GM12878 (cell line): ENCODE data around the gene SENP6. TPM values are rescaled to one million over a fixed set of nuclear protein-coding genes. Genes with fewer than 3 reads are reported as not detected.

Experiments
- ATAC-seq: fragments of 200-7000 bp; cut with Tn5 transposase; 3 replicates; pipeline ENCODE4 v1.9.1; 2020; ENCODE audit warnings: mild to moderate bottlenecking, moderate library complexity
- BruUV-seq: library from RNA; stranded (reverse); fragments of 400-500 nt; replicated peaks from 2 replicates; lab custom pipeline; 2021; lab: Mats Ljungman, UMichigan
- CTCF ChIA-PET: fragments of 300-600 bp; sonication (Branson Sonifier 250); formaldehyde crosslinking; extraction: SDS; loops from one replicate; lab custom pipeline; 2021; ENCODE audit warnings: inconsistent platforms; lab: Yijun Ruan, JAX
- POLR2A ChIA-PET: fragments of 350-600 bp; formaldehyde crosslinking; extraction: SDS; loops from one replicate; lab custom pipeline; 2021; ENCODE audit warnings: inconsistent platforms; lab: Charles Lee
- RAD21 ChIA-PET: fragments of 300-600 bp; sonication (Branson Sonifier 250); formaldehyde crosslinking; loops from one replicate; lab custom pipeline; 2023; ENCODE audit warnings: antibody characterized with exemption; ENCODE audit not compliant: unreplicated experiment; lab: Charles Lee
- SMC1A ChIA-PET: fragments of 300-600 bp; sonication (Branson Sonifier 250); formaldehyde crosslinking; loops from one replicate; lab custom pipeline; 2023; ENCODE audit not compliant: unreplicated experiment, uncharacterized antibody; lab: Charles Lee
- DNase-seq: peaks from one replicate; pipeline ENCODE4 v3.0.0-alpha.2; 2011; ENCODE audit warnings: low read depth, low spot score
- FAIRE-seq: peaks from 3 replicates; lab custom pipeline; 2011; peaks lifted over from hg19 to GRCh38; lab: Jason Lieb, UNC
- H2AFZ ChIP-seq: 2 replicates; pipeline ENCODE4 v1.6.0; 2011; ENCODE audit warnings: low read depth, low read length, control low read depth; ENCODE audit not compliant: control insufficient read depth
- H3K27ac ChIP-seq: 2 replicates; pipeline ENCODE4 v1.5.1; 2011; ENCODE audit warnings: control low read depth; ENCODE audit not compliant: control insufficient read depth, insufficient read depth
- H3K27me3 ChIP-seq, 2 experiments: replicated peaks in 1 of 2; 2 replicates each; pipeline versions ENCODE4 v1.6.0 to v1.6.1; 2011; ENCODE audit warnings: low read length in 1 of 2; ENCODE audit not compliant: control insufficient read depth in 2 of 2, insufficient read depth in 2 of 2
- H3K36me3 ChIP-seq, 2 experiments: 2 replicates each; pipeline ENCODE4 v1.5.1; 2011; ENCODE audit warnings: low read length in 1 of 2; ENCODE audit not compliant: control insufficient read depth in 2 of 2, insufficient read depth in 2 of 2
- H3K4me1 ChIP-seq: 2 replicates; pipeline ENCODE4 v1.6.1; 2011; ENCODE audit warnings: mild to moderate bottlenecking, low read length, moderate library complexity, mixed read lengths; ENCODE audit not compliant: control insufficient read depth, insufficient read depth
- H3K4me2 ChIP-seq: 2 replicates; pipeline ENCODE4 v1.6.0; 2011; ENCODE audit warnings: control low read depth; ENCODE audit not compliant: control insufficient read depth, insufficient read depth
- H3K4me3 ChIP-seq: fragments of 200-600 bp; sonication (generic); 2 replicates; pipeline ENCODE4 v1.5.1; 2016
- H3K79me2 ChIP-seq: 2 replicates; pipeline ENCODE4 v1.6.0; 2011; ENCODE audit warnings: low read length; ENCODE audit not compliant: control insufficient read depth, insufficient read depth
- H3K9ac ChIP-seq: 2 replicates; pipeline ENCODE4 v1.8.0; 2011; ENCODE audit warnings: low read length, control low read depth, mixed read lengths; ENCODE audit not compliant: control insufficient read depth, insufficient read depth
- H3K9me3 ChIP-seq: replicated peaks from 3 replicates; pipeline ENCODE4 v1.5.1; 2011; ENCODE audit warnings: mild to moderate bottlenecking, low read length; ENCODE audit not compliant: control insufficient read depth, insufficient read depth
- H4K20me1 ChIP-seq: 2 replicates; pipeline ENCODE4 v1.6.0; 2011; ENCODE audit not compliant: control insufficient read depth, insufficient read depth
- CEBPB ChIP-seq, 2 experiments: fragments of 150-350 bp in 1 of 2; IDR thresholded peaks; 2 replicates each; pipeline ENCODE4 v1.6.1; 2012 to 2014; ENCODE audit warnings: low read depth in 2 of 2, low read length in 2 of 2, borderline replicate concordance in 1 of 2, inconsistent platforms in 1 of 2
- IRF3 ChIP-seq: fragments of 450-650 bp; IDR thresholded peaks from 2 replicates; pipeline ENCODE4 v1.6.1; 2014; ENCODE audit warnings: mild to moderate bottlenecking
- MEF2A ChIP-seq: IDR thresholded peaks from 2 replicates; pipeline ENCODE4 v1.6.1; 2011; ENCODE audit warnings: low read depth, mild to moderate bottlenecking, low read length, moderate library complexity; ENCODE audit not compliant: insufficient read depth
- RCOR1 ChIP-seq: conservative IDR thresholded peaks from 2 replicates; pipeline ENCODE4 v1.6.1; 2012; ENCODE audit warnings: low read depth, low read length, improper control_type of control experiment
- SMAD1 ChIP-seq: fragments of 450-650 bp; IDR thresholded peaks from 2 replicates; pipeline ENCODE4 v1.6.1; 2018; ENCODE audit warnings: mild to moderate bottlenecking, low read depth; ENCODE audit not compliant: partially characterized antibody
- ZNF687 ChIP-seq: fragments of 450-650 bp; IDR thresholded peaks from 2 replicates; pipeline ENCODE4 v1.6.1; 2017; ENCODE audit warnings: mild to moderate bottlenecking, moderate library complexity
- WGBS: methylation state at CpG from one replicate; pipeline ENCODE4 v1.1.6; 2016; ENCODE audit warnings: low lambda C conversion rate; ENCODE audit not compliant: insufficient replicate concordance, insufficient coverage; ENCODE audit errors: missing lambda C conversion rate; 5-methylcytosine and 5-hydroxymethylcytosine counted together
- in situ Hi-C: fragments of 300-500 bp; cut with MboI; formaldehyde crosslinking; loops from 9 replicates; pipeline ENCODE4 v1.14.3; 2018; ENCODE audit warnings: mixed read lengths
- intact Hi-C: fragments of 100-400 bp; cut with micrococcal nuclease; formaldehyde crosslinking; loops from one replicate; pipeline ENCODE4 v1.14.2; 2022; ENCODE audit not compliant: unreplicated experiment
- polyA plus RNA-seq, 11 experiments: library from polyadenylated mRNA; depleted of rRNA in 4 of 11; unstranded in 6 of 11; stranded (reverse) in 5 of 11; fragments of >200 nt; fragmentation: Nextera tagmentation in 4 of 11; fragmentation: Illumina TruSeq in 1 of 11; extraction: Ambion mirVana in 4 of 11; extraction: Trizol in 1 of 11; gene quantifications; 1 replicate in 1 of 11; 2 replicates in 10 of 11; pipeline versions ENCODE4 v1.2.1 to v1.2.3, GENCODE V29; 2011 to 2016; ENCODE audit warnings: inconsistent platforms in 2 of 11, missing spikeins in 2 of 11, low read depth in 1 of 11
- total RNA-seq, 4 experiments: library from RNA; depleted of rRNA in 3 of 4; stranded (reverse); fragments of >200 nt in 3 of 4; fragmentation: Illumina TruSeq in 1 of 4; extraction: Trizol in 1 of 4; gene quantifications; 2 replicates each; pipeline versions ENCODE4 v1.2.1 to v1.2.3, GENCODE V29; 2013 to 2021
- TF ChIP-seq, protein P1 (sequence below): fragments of 450-650 bp; formaldehyde crosslinking; IDR thresholded peaks from 2 replicates; pipeline ENCODE4 v1.4.0; 2022; ENCODE audit warnings: mild to moderate bottlenecking, moderate library complexity

Gene SENP6
- total and polyA plus RNA-seq, 10 of the 15 experiments (the other 5 are each of a cell fraction or from before 2014, with no cell fraction given): 10.7 to 70.0 (median 42.3) TPM

- CTCF ChIA-PET: interaction anchor here (1.1 to 1.6 kb wide), 3 partner anchors 13 to 25 kb away, joined by 4 to 5 read pairs (median 4); no protein-coding TSS in a partner anchor
- Histone ChIP-seq H4K20me1 (no peaks in the 10 kb centered on the region), H3K36me3 (peaks cover 0 to 21% of the 10 kb centered on the region in 2 experiments), H3K4me3 (no peak overlapping the region), H2AFZ (no peak overlapping the region), H3K4me2 (no peak overlapping the region), H3K9me3 (no peaks in the 10 kb centered on the region), H3K27me3 (no peaks in the 10 kb centered on the region), H3K79me2 (peaks cover 3% of the 10 kb centered on the region), H3K9ac (no peak overlapping the region), H3K27ac (no peak overlapping the region), H3K4me1 (no peaks in the 10 kb centered on the region)
- SMC1A ChIA-PET: interaction anchor here (0.7 to 2.6 kb wide), 3 partner anchors 13 to 92 kb away, joined by 3 to 8 read pairs (median 3); no protein-coding TSS in a partner anchor
- FAIRE-seq (no peak), DNase-seq (no peak), ATAC-seq (no peak)
- TF ChIP-seq, protein P1, sequence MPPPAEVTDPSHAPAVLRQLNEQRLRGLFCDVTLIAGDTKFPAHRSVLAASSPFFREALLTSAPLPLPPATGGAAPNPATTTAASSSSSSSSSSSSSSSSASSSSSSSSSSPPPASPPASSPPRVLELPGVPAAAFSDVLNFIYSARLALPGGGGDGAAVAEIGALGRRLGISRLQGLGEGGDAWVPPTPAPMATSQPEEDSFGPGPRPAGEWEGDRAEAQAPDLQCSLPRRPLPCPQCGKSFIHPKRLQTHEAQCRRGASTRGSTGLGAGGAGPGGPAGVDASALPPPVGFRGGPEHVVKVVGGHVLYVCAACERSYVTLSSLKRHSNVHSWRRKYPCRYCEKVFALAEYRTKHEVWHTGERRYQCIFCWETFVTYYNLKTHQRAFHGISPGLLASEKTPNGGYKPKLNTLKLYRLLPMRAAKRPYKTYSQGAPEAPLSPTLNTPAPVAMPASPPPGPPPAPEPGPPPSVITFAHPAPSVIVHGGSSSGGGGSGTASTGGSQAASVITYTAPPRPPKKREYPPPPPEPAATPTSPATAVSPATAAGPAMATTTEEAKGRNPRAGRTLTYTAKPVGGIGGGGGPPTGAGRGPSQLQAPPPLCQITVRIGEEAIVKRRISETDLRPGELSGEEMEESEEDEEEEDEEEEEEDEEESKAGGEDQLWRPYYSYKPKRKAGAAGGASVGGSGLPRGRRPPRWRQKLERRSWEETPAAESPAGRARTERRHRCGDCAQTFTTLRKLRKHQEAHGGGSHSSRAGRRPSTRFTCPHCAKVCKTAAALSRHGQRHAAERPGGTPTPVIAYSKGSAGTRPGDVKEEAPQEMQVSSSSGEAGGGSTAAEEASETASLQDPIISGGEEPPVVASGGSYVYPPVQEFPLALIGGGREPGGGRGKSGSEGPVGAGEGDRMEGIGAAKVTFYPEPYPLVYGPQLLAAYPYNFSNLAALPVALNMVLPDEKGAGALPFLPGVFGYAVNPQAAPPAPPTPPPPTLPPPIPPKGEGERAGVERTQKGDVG (CRISPR knock-in tag): no peak
- RAD21 ChIA-PET: no interaction called here
- POLR2A ChIA-PET: interaction anchor here (1.3 to 1.4 kb wide), 2 partner anchors 13 to 67 kb away, joined by 4 read pairs; no protein-coding TSS in a partner anchor
- in situ Hi-C loops (no loop called here), intact Hi-C loops (no loop called here)
- no TSS peak for BruUV-seq
- 96% methylated on average over 1 of the region's 1 CpG for WGBS
These were observed 31.4 kb downstream of the SENP6 start for GRCh38 chr6:75633045-75633444.

DNA sequence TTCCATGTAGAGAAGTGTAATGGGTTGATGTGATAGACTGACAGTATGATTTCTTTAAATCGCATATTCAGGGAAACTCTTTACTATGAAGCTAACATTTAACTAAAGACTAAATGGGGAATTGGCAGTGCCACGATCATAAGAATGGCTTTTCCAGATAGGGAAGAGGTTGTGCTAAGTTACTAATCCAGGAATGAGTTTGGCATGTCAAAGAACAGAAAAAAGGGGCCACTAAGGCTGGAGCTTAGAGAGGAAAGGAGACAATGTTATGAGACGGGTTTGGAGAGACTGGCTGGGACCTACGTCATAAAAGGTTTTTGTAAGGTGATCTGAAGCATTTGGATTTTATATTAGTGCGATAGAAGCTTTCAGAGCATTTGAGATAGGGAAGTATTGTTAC lies 40.6 kb downstream of the SENP6 start:
- Histone ChIP-seq H3K9ac (no peak overlapping the region), H3K79me2 (no peaks in the 10 kb centered on the region), H3K4me2 (no peak overlapping the region), H3K4me1 (no peaks in the 10 kb centered on the region), H3K27ac (no peak overlapping the region), H3K36me3 (peaks cover 2 to 21% of the 10 kb centered on the region in 2 experiments), H3K27me3 (no peaks in the 10 kb centered on the region), H3K4me3 (no peak overlapping the region), H4K20me1 (no peaks in the 10 kb centered on the region), H3K9me3 (no peaks in the 10 kb centered on the region), H2AFZ (no peak overlapping the region)
- CTCF ChIA-PET: interaction anchor here (0.8 kb wide), 1 partner anchor 50 kb away, joined by 3 read pairs; no protein-coding TSS in a partner anchor
- SMC1A ChIA-PET: interaction anchor here (1.3 to 1.5 kb wide), 2 partner anchors 13 to 14 kb away, joined by 3 read pairs; no protein-coding TSS in a partner anchor
- no peak for ATAC-seq
- POLR2A ChIA-PET: no interaction called here
- intact Hi-C loops (no loop called here), in situ Hi-C loops (no loop called here)
- BruUV-seq: no TSS peak
- DNase-seq: no peak
- FAIRE-seq: no peak
- RAD21 ChIA-PET: interaction anchor here (0.7 kb wide), 1 partner anchor 12 kb away, joined by 4 read pairs; no protein-coding TSS in a partner anchor
- over 99% methylated on average over 5 of the region's 5 CpGs for WGBS
- TF ChIP-seq ZNF687 (no peak), MEF2A (no peak), RCOR1 (no peak), CEBPB (IDR thresholded peaks at IDR 0.05; ENCODE audit: borderline replicate concordance in 1 of 2, low read depth in 2 of 2, low read length in 2 of 2) (no peak), IRF3 (no peak), SMAD1 (no peak)
